Brain microvascular endothelial cell (primary cell): ENCODE results near the gene FGD5.

ENCODE experiments used
- DNase-seq: peaks from one replicate; pipeline ENCODE4 v3.0.0-alpha.2; 2020
- H3K27ac ChIP-seq: fragments of 250-450 bp; sonication (Bioruptor Pico); 2 replicates; pipeline ENCODE4 v1.5.1; 2020; ENCODE audit warnings: mild to moderate bottlenecking, moderate library complexity
- H3K27me3 ChIP-seq: fragments of 250-450 bp; sonication (Bioruptor Pico); replicated peaks from 2 replicates; pipeline ENCODE4 v1.5.1; 2020; ENCODE audit warnings: mild to moderate bottlenecking
- H3K36me3 ChIP-seq: fragments of 250-450 bp; sonication (Bioruptor Pico); replicated peaks from 2 replicates; pipeline ENCODE4 v1.5.1; 2020; ENCODE audit warnings: mild to moderate bottlenecking
- H3K4me3 ChIP-seq: 2 replicates; pipeline ENCODE4 v1.5.1; 2011; ENCODE audit warnings: low read depth, mild to moderate bottlenecking, control low read depth, low read length, moderate library complexity
- CTCF ChIP-seq: IDR thresholded peaks from 2 replicates; pipeline ENCODE4 v1.5.1; 2011; ENCODE audit warnings: low read depth, mild to moderate bottlenecking, moderate library complexity, low read length, control low read depth, inconsistent platforms; ENCODE audit errors: missing control alignments
- in situ Hi-C: cut with HindIII; loops from 2 replicates; pipeline ENCODE4 v1.10.0; 2017; ENCODE audit warnings: low sequenced_read_pairs, low pct_ligation_motif_present

The FGD5 gene

GRCh38 chr3:14926592-14926991 lies 107.8 kb downstream of the FGD5 start:
- no peak for TF ChIP-seq CTCF
- in situ Hi-C loops: no loop called here
- Histone ChIP-seq H3K4me3 (no peak overlapping the region), H3K27me3 (no peaks in the 10 kb centered on the region), H3K27ac (no peak overlapping the region), H3K36me3 (no peaks in the 10 kb centered on the region)
- DNase-seq: no peak

- Histone ChIP-seq H3K4me3 (no peak overlapping the region), H3K36me3 (no peaks in the 10 kb centered on the region), H3K27ac (no peak overlapping the region), H3K27me3 (no peaks in the 10 kb centered on the region)
- in situ Hi-C loops: no loop called here
- no peak for DNase-seq
- TF ChIP-seq CTCF: no peak
Measured at GRCh38 chr3:14927308-14927707, 108.5 kb downstream of the FGD5 start.

- H3K27ac ChIP-seq: no peak overlapping the region
- in situ Hi-C loops: no loop called here
- no peaks in the 10 kb centered on the region for H3K27me3 ChIP-seq
- no peak for TF ChIP-seq CTCF
- DNase-seq: no peak
- no peaks in the 10 kb centered on the region for H3K36me3 ChIP-seq
- no peak overlapping the region for H3K4me3 ChIP-seq
Measured at GRCh38 chr3:14929310-14930074, 110.7 kb downstream of the FGD5 start.

GRCh38 chr3:14933820-14934425 lies 115.2 kb downstream of the FGD5 start:
- no peak overlapping the region for H3K27ac ChIP-seq
- no peaks in the 10 kb centered on the region for H3K27me3 ChIP-seq
- no peaks in the 10 kb centered on the region for H3K36me3 ChIP-seq
- H3K4me3 ChIP-seq: no peak overlapping the region
- no peak for TF ChIP-seq CTCF
- no peak for DNase-seq
- in situ Hi-C loops: no loop called here

GRCh38 chr3:14935592-14936345 lies 117.0 kb downstream of the FGD5 start:
- in situ Hi-C loops: no loop called here
- H3K4me3 ChIP-seq: no peak overlapping the region
- no peak overlapping the region for H3K27ac ChIP-seq
- H3K36me3 ChIP-seq: no peaks in the 10 kb centered on the region
- no peak for TF ChIP-seq CTCF
- H3K27me3 ChIP-seq: no peaks in the 10 kb centered on the region
- no peak for DNase-seq
